Activated T-cell treated with anti-CD3 and anti-CD28 coated beads for 4 hours (primary cell): ENCODE measurements around the gene MAP3K1.

Experiments used
- DNase-seq: peaks from one replicate; pipeline ENCODE4 v3.0.0-alpha.2; 2020

MAP3K1 gene

GRCh38 chr5:56850423-56850822, 35.1 kb downstream of the MAP3K1 start:
- DNase-seq: no peak

- no peak for DNase-seq
Measured at GRCh38 chr5:56851258-56851941, 36.1 kb downstream of the MAP3K1 start.

GRCh38 chr5:56852228-56853000, 37.1 kb downstream of the MAP3K1 start:
- DNase-seq: no peak

- DNase-seq: no peak
Measured at GRCh38 chr5:56853698-56854097, 38.3 kb downstream of the MAP3K1 start.

GRCh38 chr5:56854920-56855319, 39.6 kb downstream of the MAP3K1 start:
- DNase-seq: no peak

- DNase-seq: no peak
Measured at GRCh38 chr5:56856541-56857178, 41.3 kb downstream of the MAP3K1 start.

- DNase-seq: no peak
Measured at GRCh38 chr5:56858777-56859442, 43.6 kb downstream of the MAP3K1 start.

GRCh38 chr5:56861893-56862485, 46.6 kb downstream of the MAP3K1 start:
- no peak for DNase-seq

GRCh38 chr5:56862909-56863308, 47.6 kb downstream of the MAP3K1 start:
- DNase-seq: no peak

- DNase-seq: no peak
Measured at GRCh38 chr5:56871777-56872176, 56.4 kb downstream of the MAP3K1 start.

GRCh38 chr5:56873056-56873455, 57.7 kb downstream of the MAP3K1 start:
- no peak for DNase-seq

GRCh38 chr5:56876327-56876726, 61.0 kb downstream of the MAP3K1 start:
- no peak for DNase-seq

- no peak for DNase-seq
Measured at GRCh38 chr5:56881571-56881970, 66.2 kb downstream of the MAP3K1 start.

- DNase-seq: no peak
Measured at GRCh38 chr5:56893251-56893951, 78.1 kb downstream of the MAP3K1 start.

GRCh38 chr5:56896763-56897162, 81.4 kb downstream of the MAP3K1 start:
- DNase-seq: no peak

- DNase-seq: no peak
Measured at GRCh38 chr5:56898213-56898612, 82.9 kb downstream of the MAP3K1 start.

GRCh38 chr5:56900395-56900794, 85.0 kb downstream of the MAP3K1 start:
- no peak for DNase-seq

GRCh38 chr5:56900858-56901578, 85.7 kb downstream of the MAP3K1 start:
- peak; percentile 30 for DNase-seq

GRCh38 chr5:56908942-56909293, 93.6 kb downstream of the MAP3K1 start:
- DNase-seq: no peak

- peak; percentile 68 for DNase-seq
Measured at GRCh38 chr5:56909294-56910209, 94.2 kb downstream of the MAP3K1 start, which contains the start of gene SETD9. Gene SETD9 (plus strand): TSS chr5:56909596. CDS start chr5:56909646, 50 bp downstream.
